Fibroblast of villous mesenchyme (primary cell): Measurements from ENCODE around the gene ZNF648. TPM values are rescaled to one million over a fixed set of nuclear protein-coding genes. Genes with fewer than 3 reads are reported as not detected.
A peak's percentile ranks its signal among the peaks of the same experiment; 100 is the strongest.
"Not testable (repeated sequence)": the region's sequence is repeated elsewhere in the genome, so short reads cannot be mapped to it uniquely, and the experiment has no call there.

ENCODE experiments used
- DNase-seq: peaks from one replicate; pipeline ENCODE4 v3.0.0-alpha.2; 2010; ENCODE audit warnings: low read depth
- H3K4me3 ChIP-seq: 2 replicates; pipeline ENCODE4 v1.5.1; 2011; ENCODE audit warnings: low read depth, mild to moderate bottlenecking, low read length
- total RNA-seq: library from RNA; depleted of rRNA; stranded (reverse); fragments of >200 nt; gene quantifications from 2 replicates; pipeline ENCODE4 v1.2.3, GENCODE V29; 2012
- TF ChIP-seq, protein P1 (sequence below): IDR thresholded peaks from 2 replicates; pipeline ENCODE4 v1.5.1; 2012; ENCODE audit warnings: low read depth, mild to moderate bottlenecking, low read length; ENCODE audit not compliant: insufficient read depth

Gene ZNF648
- total RNA-seq, 1 donor = not detected

- TF ChIP-seq, protein P1, sequence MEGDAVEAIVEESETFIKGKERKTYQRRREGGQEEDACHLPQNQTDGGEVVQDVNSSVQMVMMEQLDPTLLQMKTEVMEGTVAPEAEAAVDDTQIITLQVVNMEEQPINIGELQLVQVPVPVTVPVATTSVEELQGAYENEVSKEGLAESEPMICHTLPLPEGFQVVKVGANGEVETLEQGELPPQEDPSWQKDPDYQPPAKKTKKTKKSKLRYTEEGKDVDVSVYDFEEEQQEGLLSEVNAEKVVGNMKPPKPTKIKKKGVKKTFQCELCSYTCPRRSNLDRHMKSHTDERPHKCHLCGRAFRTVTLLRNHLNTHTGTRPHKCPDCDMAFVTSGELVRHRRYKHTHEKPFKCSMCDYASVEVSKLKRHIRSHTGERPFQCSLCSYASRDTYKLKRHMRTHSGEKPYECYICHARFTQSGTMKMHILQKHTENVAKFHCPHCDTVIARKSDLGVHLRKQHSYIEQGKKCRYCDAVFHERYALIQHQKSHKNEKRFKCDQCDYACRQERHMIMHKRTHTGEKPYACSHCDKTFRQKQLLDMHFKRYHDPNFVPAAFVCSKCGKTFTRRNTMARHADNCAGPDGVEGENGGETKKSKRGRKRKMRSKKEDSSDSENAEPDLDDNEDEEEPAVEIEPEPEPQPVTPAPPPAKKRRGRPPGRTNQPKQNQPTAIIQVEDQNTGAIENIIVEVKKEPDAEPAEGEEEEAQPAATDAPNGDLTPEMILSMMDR = no peak
- H3K4me3 ChIP-seq = no peak overlapping the region
- DNase-seq = no peak
These were observed 29.3 kb downstream of the ZNF648 start for GRCh38 chr1:182032251-182032650.

DNA sequence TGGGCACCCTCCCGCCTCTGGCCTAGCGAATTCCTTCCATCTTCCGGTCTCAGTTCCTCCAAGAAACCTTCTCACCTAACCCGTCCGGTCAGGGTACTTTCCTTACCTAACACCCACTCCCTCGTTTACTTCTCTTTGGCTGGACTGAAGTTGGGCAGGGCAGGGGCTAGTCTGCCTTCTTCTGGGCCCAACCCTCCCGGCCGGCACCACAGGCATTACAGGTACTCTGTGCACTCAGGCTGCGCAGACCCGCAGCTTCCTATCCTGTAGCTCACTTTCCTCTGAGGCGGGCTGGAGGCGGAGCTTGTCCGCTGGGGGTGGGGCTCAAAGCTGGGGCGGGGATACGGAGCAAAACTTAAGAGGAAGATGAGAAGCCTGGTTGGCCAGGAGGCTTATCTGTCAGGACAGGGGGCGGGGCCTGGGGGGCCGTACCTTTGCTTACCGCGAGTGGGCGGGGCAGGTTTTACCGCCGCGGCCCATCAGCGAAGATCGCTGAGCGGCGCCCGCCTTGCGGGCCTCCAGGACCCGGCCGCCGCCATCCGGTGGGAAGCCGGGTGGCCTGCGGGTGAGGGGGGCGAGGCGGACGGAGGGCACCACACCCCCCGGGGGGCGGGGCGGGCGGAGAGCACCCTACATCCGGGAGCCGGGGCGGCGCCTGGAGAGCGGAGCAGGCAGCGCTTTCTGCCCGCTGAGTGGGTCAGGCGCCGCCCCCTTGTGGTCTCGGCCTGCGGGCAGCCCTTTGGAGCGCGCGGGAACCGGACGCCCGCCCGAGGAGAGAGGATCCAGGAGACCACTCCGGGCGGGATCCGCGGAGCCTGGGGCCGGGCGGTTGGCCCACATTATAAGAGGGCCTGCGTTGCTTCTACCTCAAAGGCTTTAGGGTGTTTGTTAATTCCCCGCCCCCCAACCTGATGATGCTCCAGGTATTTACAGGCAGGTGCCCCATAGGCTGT is 31.9 kb downstream of the ZNF648 start:
- TF ChIP-seq, protein P1 = peak; percentile 29
- peak; percentile 65 for DNase-seq
- peak overlapping the region; percentile 48 for H3K4me3 ChIP-seq

- TF ChIP-seq, protein P1 = no peak
- DNase-seq = no peak
- peak overlapping the region; percentile 48 for H3K4me3 ChIP-seq
These were observed 32.5 kb downstream of the ZNF648 start for GRCh38 chr1:182029002-182029378.

GRCh38 chr1:182015360-182015759 is 46.2 kb downstream of the ZNF648 start:
- no peak overlapping the region for H3K4me3 ChIP-seq
- TF ChIP-seq, protein P1 = no peak
- DNase-seq = no peak

DNA sequence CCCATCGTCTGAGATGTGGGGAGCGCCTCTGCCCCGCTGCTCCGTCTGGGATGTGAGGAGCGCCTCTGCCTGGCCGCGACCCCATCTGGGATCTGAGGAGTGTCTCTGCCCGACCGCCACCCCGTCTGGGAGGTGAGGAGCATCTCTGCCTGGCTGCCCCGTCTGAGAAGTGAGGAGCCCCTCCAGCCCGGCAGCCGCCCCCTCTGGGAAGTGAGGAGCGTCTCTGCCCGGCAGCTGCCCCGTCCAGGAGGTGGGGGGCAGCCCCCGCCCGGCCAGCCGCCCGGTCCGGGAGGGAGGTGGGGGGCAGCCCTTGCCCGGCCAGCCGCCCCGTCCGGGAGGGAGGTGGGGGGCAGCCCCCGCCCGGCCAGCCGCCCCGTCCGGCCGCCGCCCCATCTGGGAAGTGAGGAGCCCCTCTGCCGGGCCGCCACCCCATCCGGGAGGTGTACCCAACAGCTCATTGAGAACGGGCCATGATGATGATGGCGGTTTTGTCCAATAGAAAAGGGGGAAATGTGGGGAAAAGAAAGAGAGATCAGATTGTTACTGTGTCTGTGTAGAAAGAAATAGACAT is 50.6 kb downstream of the ZNF648 start:
- H3K4me3 ChIP-seq, DNase-seq: not testable (repeated sequence)

- not testable (repeated sequence) for H3K4me3 ChIP-seq, DNase-seq
These were observed 56.1 kb downstream of the ZNF648 start for GRCh38 chr1:182005398-182005797.

DNA sequence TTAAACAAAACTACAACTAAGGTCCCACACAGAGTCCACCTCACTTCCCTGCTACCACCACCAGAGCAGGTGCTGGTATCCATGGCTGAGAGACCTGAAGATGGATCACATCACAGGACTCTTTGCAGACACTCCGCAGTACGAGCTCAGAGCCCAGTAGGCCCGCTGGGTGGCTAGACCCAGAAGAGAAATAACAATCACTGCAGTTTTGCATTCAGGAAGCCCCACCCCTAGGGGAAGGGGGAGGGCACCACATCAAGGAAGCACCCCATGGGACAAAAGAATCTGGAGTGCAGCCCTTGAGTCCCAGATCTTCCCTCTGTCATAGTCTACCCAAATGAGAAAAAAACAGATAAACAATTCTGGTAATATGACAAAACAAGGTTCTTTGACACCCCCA is 56.9 kb downstream of the ZNF648 start:
- DNase-seq = no peak
- TF ChIP-seq, protein P1 = no peak
- no peak overlapping the region for H3K4me3 ChIP-seq
